ENCODE results near the gene TKT. TPM values are rescaled to one million over a fixed set of nuclear protein-coding genes. Genes with fewer than 3 reads are reported as not detected.

The TKT gene
- total and polyA plus RNA-seq, 2 of the 13 experiments (the other 11 are each of a cell fraction or from before 2014, with no cell fraction given): 150 to 238 TPM

DNA sequence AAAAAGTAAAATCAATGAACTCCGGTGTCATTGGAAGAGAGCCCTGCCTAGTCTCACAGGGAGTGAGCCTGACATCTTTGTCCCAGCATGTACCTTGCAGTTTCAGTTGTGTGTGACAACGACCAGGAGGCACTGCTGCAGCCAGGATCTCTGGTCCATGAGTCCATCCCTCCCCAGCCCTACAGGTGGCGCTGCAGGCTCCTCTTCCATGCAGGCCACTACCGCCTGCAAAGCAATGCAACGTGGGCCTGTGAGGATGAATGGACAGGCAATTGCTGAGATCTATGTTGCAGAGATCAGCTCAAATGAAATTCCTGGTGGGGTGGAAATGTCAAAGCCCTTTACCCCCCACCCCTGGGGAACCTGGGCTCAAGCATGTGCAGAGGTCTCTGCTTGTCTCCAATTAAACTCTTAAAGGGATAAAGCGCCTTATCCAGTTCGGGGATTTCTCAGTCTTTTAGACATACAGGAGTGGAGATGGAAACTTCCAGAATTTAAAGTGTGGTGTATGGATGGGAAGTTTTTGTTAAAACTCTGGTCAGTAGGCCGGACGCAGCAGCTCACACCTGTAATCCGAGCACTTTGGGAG lies 35.8 kb downstream of the TKT start:
- no peaks in the 10 kb centered on the region for H3K9me3 ChIP-seq (ENCODE audit: low read length)
- in situ Hi-C loops (cut with HindIII; ENCODE audit: extremely low pct_ligation_motif_present, low pct_unique_long_range_greater_than_20kb) (no loop called here), intact Hi-C loops (cut with micrococcal nuclease; ENCODE audit: unreplicated experiment) (loop anchor here (5.0 kb wide), 1 partner anchor 37 kb away; the partner anchor contains the start of gene TKT)
- no peaks in the 10 kb centered on the region for H3K27me3 ChIP-seq (ENCODE audit: control insufficient read depth in 1 of 2, insufficient read depth in 2 of 2, low read length in 2 of 2)
- H3K4me1 ChIP-seq (ENCODE audit: insufficient read depth, low read length): peaks cover 37% of the 10 kb centered on the region
- no peak overlapping the region for H3K4me3 ChIP-seq (replicated peaks in 1 of 3; ENCODE audit: insufficient read depth in 1 of 3, low read depth in 2 of 3, low read length in 3 of 3)
- CTCF ChIA-PET (ENCODE audit: low intra/inter-chr PET ratio, low total read pairs): interaction anchor here (1.6 kb wide), 1 partner anchor 24 kb away, joined by 4 read pairs; no protein-coding TSS in a partner anchor
- H3K27ac ChIP-seq (ENCODE audit: extremely low read length, insufficient read depth, low read length): no peak overlapping the region
- POLR2A ChIA-PET: no interaction called here
- FAIRE-seq (peak; percentile 79), DNase-seq (ENCODE audit: low spot score) (peak; percentile 76), ATAC-seq (peak; percentile 78)
- no peaks in the 10 kb centered on the region for H4K20me1 ChIP-seq (ENCODE audit: insufficient read depth, low read length)
- H3K36me3 ChIP-seq (replicated peaks in 1 of 2; ENCODE audit: control insufficient read depth in 1 of 2, insufficient read depth in 2 of 2, low read length in 2 of 2): peaks cover 3 to 12% of the 10 kb centered on the region in 2 experiments
- no peak overlapping the region for H3K9ac ChIP-seq (ENCODE audit: insufficient read depth, low read depth, low read length)
- no peak overlapping the region for H2AFZ ChIP-seq (ENCODE audit: low read length)
- 59% methylated on average over 7 of the region's 10 CpGs for WGBS (ENCODE audit: low lambda C conversion rate)
- no TSS peak for BruUV-seq (replicated peaks)
- H3K79me2 ChIP-seq (ENCODE audit: insufficient read depth, low read length): no peaks in the 10 kb centered on the region
- no peak overlapping the region for H3K4me2 ChIP-seq (ENCODE audit: low read depth, low read length)
- TF ChIP-seq TBX3 (IDR thresholded peaks at IDR 0.05; ENCODE audit: borderline replicate concordance): no peak
- TF ChIP-seq CEBPG (CRISPR knock-in tag; IDR thresholded peaks at IDR 0.05): peak; percentile 40; the same call in 1 of the 2 replicates
- no peak for TF ChIP-seq ZNF256 (CRISPR knock-in tag; conservative IDR thresholded peaks at IDR 0.05)
- TF ChIP-seq ZFP62 (CRISPR knock-in tag; IDR thresholded peaks at IDR 0.05): no peak
- TF ChIP-seq SMC3 (IDR thresholded peaks at IDR 0.05; ENCODE audit: low read length): peak; percentile 58
- no peak for TF ChIP-seq DR1 (CRISPR knock-in tag; IDR thresholded peaks at IDR 0.05)
- no peak for TF ChIP-seq GATA4 (IDR thresholded peaks at IDR 0.05; ENCODE audit: borderline replicate concordance, low read depth)
- no peak for TF ChIP-seq TCF12 (IDR thresholded peaks at IDR 0.05)
- no peak for TF ChIP-seq TCF12 (CRISPR knock-in tag; IDR thresholded peaks at IDR 0.05)
- TF ChIP-seq, protein P1, sequence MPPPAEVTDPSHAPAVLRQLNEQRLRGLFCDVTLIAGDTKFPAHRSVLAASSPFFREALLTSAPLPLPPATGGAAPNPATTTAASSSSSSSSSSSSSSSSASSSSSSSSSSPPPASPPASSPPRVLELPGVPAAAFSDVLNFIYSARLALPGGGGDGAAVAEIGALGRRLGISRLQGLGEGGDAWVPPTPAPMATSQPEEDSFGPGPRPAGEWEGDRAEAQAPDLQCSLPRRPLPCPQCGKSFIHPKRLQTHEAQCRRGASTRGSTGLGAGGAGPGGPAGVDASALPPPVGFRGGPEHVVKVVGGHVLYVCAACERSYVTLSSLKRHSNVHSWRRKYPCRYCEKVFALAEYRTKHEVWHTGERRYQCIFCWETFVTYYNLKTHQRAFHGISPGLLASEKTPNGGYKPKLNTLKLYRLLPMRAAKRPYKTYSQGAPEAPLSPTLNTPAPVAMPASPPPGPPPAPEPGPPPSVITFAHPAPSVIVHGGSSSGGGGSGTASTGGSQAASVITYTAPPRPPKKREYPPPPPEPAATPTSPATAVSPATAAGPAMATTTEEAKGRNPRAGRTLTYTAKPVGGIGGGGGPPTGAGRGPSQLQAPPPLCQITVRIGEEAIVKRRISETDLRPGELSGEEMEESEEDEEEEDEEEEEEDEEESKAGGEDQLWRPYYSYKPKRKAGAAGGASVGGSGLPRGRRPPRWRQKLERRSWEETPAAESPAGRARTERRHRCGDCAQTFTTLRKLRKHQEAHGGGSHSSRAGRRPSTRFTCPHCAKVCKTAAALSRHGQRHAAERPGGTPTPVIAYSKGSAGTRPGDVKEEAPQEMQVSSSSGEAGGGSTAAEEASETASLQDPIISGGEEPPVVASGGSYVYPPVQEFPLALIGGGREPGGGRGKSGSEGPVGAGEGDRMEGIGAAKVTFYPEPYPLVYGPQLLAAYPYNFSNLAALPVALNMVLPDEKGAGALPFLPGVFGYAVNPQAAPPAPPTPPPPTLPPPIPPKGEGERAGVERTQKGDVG (CRISPR knock-in tag; IDR thresholded peaks at IDR 0.05; ENCODE audit: borderline replicate concordance): 0 out of 2 replicates have a peak, but pooled peaks have one; percentile 37
- TF ChIP-seq YY1 (IDR thresholded peaks at IDR 0.05; ENCODE audit: insufficient read depth, insufficient replicate concordance, low read depth, low read length): no peak
- no peak for TF ChIP-seq ZNF30 (CRISPR knock-in tag; IDR thresholded peaks at IDR 0.05)
- peak; percentile 39; the same call in 1 of the 2 replicates for TF ChIP-seq ZNF350 (CRISPR knock-in tag; IDR thresholded peaks at IDR 0.05; ENCODE audit: borderline replicate concordance, low read depth)
- no peak for TF ChIP-seq ZKSCAN1 (IDR thresholded peaks at IDR 0.05; ENCODE audit: low read length)
- TF ChIP-seq RCOR2 (CRISPR knock-in tag; IDR thresholded peaks at IDR 0.05): no peak
- TF ChIP-seq TFAP4 (IDR thresholded peaks at IDR 0.05; ENCODE audit: borderline replicate concordance, low read depth): no peak
- peak; percentile 94 for TF ChIP-seq ZNF574 (CRISPR knock-in tag; IDR thresholded peaks at IDR 0.05)
- TF ChIP-seq RFX1 (IDR thresholded peaks at IDR 0.05): no peak
- TF ChIP-seq ZNF34 (CRISPR knock-in tag; IDR thresholded peaks at IDR 0.05; ENCODE audit: borderline replicate concordance): no peak
- no peak for TF ChIP-seq PCBP2 (optimal IDR thresholded peaks at IDR 0.05; ENCODE audit: low read depth, low read length, poor library complexity, severe bottlenecking)
